Endothelial cell of umbilical vein (primary cell): Measurements from ENCODE around the gene YWHAQ. TPM values are rescaled to one million over a fixed set of nuclear protein-coding genes. Genes with fewer than 3 reads are reported as not detected.

Experiments
- BruUV-seq: library from RNA; stranded (reverse); fragments of 400-500 nt; replicated peaks from 2 replicates; lab custom pipeline; 2021; lab: Mats Ljungman, UMichigan
- CTCF ChIA-PET: fragments of 300-600, 350-600 bp; sonication (Branson Sonifier 250); formaldehyde crosslinking; loops from one replicate; lab custom pipeline; 2021; ENCODE audit warnings: antibody characterized with exemption, inconsistent platforms; lab: Charles Lee
- POLR2A ChIA-PET: fragments of 300-600, 350-600 bp; sonication (Branson Sonifier 250); formaldehyde crosslinking; loops from one replicate; lab custom pipeline; 2021; ENCODE audit warnings: antibody characterized with exemption, inconsistent platforms; lab: Charles Lee
- DNase-seq: peaks from one replicate; pipeline ENCODE4 v3.0.0-alpha.2; 2011; ENCODE audit warnings: low read depth, low spot score
- FAIRE-seq: peaks from 2 replicates; lab custom pipeline; 2011; peaks lifted over from hg19 to GRCh38; lab: Jason Lieb, UNC
- H2AFZ ChIP-seq: 2 replicates; pipeline ENCODE4 v1.6.0; 2012; ENCODE audit warnings: low read depth, low read length, control low read depth, inconsistent platforms
- H3K27ac ChIP-seq: 2 replicates; pipeline ENCODE4 v1.5.1; 2011; ENCODE audit warnings: low read depth, mild to moderate bottlenecking, control low read depth, low read length, moderate library complexity; ENCODE audit not compliant: insufficient read depth
- H3K27me3 ChIP-seq, 2 experiments: 2 replicates each; pipeline versions ENCODE4 v1.6.0 to v1.6.1; 2011; ENCODE audit warnings: low read length in 2 of 2, mixed read lengths in 1 of 2; ENCODE audit not compliant: control insufficient read depth in 2 of 2, insufficient read depth in 2 of 2
- H3K36me3 ChIP-seq, 2 experiments: 2 replicates in 1 of 2; 3 replicates in 1 of 2; pipeline ENCODE4 v1.5.1; 2011; ENCODE audit warnings: low read length in 2 of 2, mild to moderate bottlenecking in 1 of 2, moderate library complexity in 1 of 2; ENCODE audit not compliant: control insufficient read depth in 2 of 2, insufficient read depth in 2 of 2; ENCODE audit errors: extremely low read depth in 1 of 2
- H3K4me1 ChIP-seq: 3 replicates; pipeline ENCODE4 v1.5.1; 2011; ENCODE audit warnings: mild to moderate bottlenecking, low read length; ENCODE audit not compliant: control insufficient read depth, insufficient read depth; ENCODE audit errors: extremely low read depth
- H3K4me2 ChIP-seq: 2 replicates; pipeline ENCODE4 v1.6.1; 2011; ENCODE audit warnings: low read length, control low read depth, mixed read lengths; ENCODE audit not compliant: insufficient read depth
- H3K4me3 ChIP-seq, 3 experiments: fragments of 200-600 bp in 1 of 3; sonication (generic), shearing (Covaris generic) in 1 of 3; replicated peaks in 1 of 3; 2 replicates each; pipeline ENCODE4 v1.5.1; 2011 to 2016; ENCODE audit warnings: control low read depth in 3 of 3, low read length in 3 of 3, mild to moderate bottlenecking in 2 of 3, inconsistent platforms in 1 of 3, low read depth in 1 of 3, moderate library complexity in 1 of 3; ENCODE audit not compliant: insufficient read depth in 1 of 3
- H3K79me2 ChIP-seq: 2 replicates; pipeline ENCODE4 v1.6.0; 2012; ENCODE audit warnings: low read length, inconsistent platforms; ENCODE audit not compliant: control insufficient read depth, insufficient read depth
- H3K9ac ChIP-seq: replicated peaks from 2 replicates; pipeline ENCODE3; 2011; ENCODE audit warnings: low read length, control low read depth; ENCODE audit not compliant: insufficient read depth; ENCODE audit errors: extremely low read depth
- H3K9me1 ChIP-seq: replicated peaks from 3 replicates; pipeline ENCODE4 v1.6.0; 2011; ENCODE audit warnings: mild to moderate bottlenecking, low read length; ENCODE audit not compliant: control insufficient read depth, insufficient read depth; ENCODE audit errors: extremely low read depth
- H3K9me3 ChIP-seq: replicated peaks from 2 replicates; pipeline ENCODE4 v1.5.1; 2012; ENCODE audit warnings: low read length, inconsistent platforms; ENCODE audit not compliant: control insufficient read depth, insufficient read depth
- H4K20me1 ChIP-seq: replicated peaks from 2 replicates; pipeline ENCODE3; 2011; ENCODE audit warnings: mild to moderate bottlenecking, low read length; ENCODE audit not compliant: control insufficient read depth, insufficient read depth; ENCODE audit errors: extremely low read depth
- EZH2 ChIP-seq: IDR thresholded peaks from 2 replicates; pipeline ENCODE4 v1.6.1; 2012; ENCODE audit warnings: borderline replicate concordance, low read depth, mild to moderate bottlenecking, moderate library complexity, low read length, inconsistent platforms; ENCODE audit not compliant: severe bottlenecking
- FOS ChIP-seq: IDR thresholded peaks from 2 replicates; pipeline ENCODE4 v1.6.1; 2011; ENCODE audit warnings: mild to moderate bottlenecking, low read length, moderate library complexity, borderline replicate concordance; ENCODE audit not compliant: insufficient read depth
- GATA2 ChIP-seq: IDR thresholded peaks from 2 replicates; pipeline ENCODE4 v1.7.0; 2011; ENCODE audit warnings: low read depth, mild to moderate bottlenecking, moderate library complexity, mixed read lengths, low read length; ENCODE audit not compliant: insufficient read length, insufficient read depth
- JUN ChIP-seq: IDR thresholded peaks from 2 replicates; pipeline ENCODE4 v1.6.1; 2011; ENCODE audit warnings: borderline replicate concordance, low read depth; ENCODE audit not compliant: insufficient read length, insufficient read depth
- MYC ChIP-seq: IDR thresholded peaks from one replicate; pipeline ENCODE4 v1.6.1; 2011; ENCODE audit warnings: mild to moderate bottlenecking, low read depth, low read length
- POLR2A ChIP-seq: IDR thresholded peaks from 2 replicates; pipeline ENCODE4 v1.6.1; 2012; ENCODE audit warnings: low read depth, mild to moderate bottlenecking, control low read depth, low read length
- POLR2AphosphoS5 ChIP-seq: IDR thresholded peaks from 2 replicates; pipeline ENCODE4 v1.6.1; 2012; ENCODE audit warnings: low read depth, mild to moderate bottlenecking, control low read depth, low read length, moderate library complexity; ENCODE audit not compliant: insufficient read depth
- dilution Hi-C: fragments of 300-500 bp; cut with MboI; formaldehyde crosslinking; loops from one replicate; pipeline ENCODE4 v1.15.0; 2019; ENCODE audit warnings: low sequenced_read_pairs; ENCODE audit not compliant: extremely low pct_ligation_motif_present
- intact Hi-C: fragments of 100-400 bp; cut with micrococcal nuclease; formaldehyde crosslinking; loops from one replicate; pipeline ENCODE4 v1.10.0; 2022
- polyA plus RNA-seq, 4 experiments: library from polyadenylated mRNA; depleted of rRNA in 3 of 4; stranded (reverse) in 3 of 4; unstranded in 1 of 4; fragments of >200 nt; gene quantifications; 2 replicates each; pipeline versions ENCODE4 v1.2.1 to v1.2.3, GENCODE V29; 2011 to 2012; ENCODE audit warnings: missing spikeins in 1 of 4
- total RNA-seq: library from RNA; stranded (reverse); gene quantifications from 2 replicates; pipeline ENCODE4 v1.2.3, GENCODE V29; 2021
- TF ChIP-seq, protein P1 (sequence below), 2 donors: IDR thresholded peaks; 1 replicate in 1 of 2; 2 replicates in 1 of 2; pipeline ENCODE4 v1.5.1; 2011; ENCODE audit warnings: low read length in 2 of 2, mild to moderate bottlenecking in 2 of 2, moderate library complexity in 2 of 2, control low read depth in 1 of 2, inconsistent platforms in 1 of 2, low read depth in 1 of 2; ENCODE audit not compliant: insufficient read depth in 1 of 2; ENCODE audit errors: extremely low read depth in 1 of 2
- TF ChIP-seq, protein P2 (sequence below): IDR thresholded peaks from 2 replicates; pipeline ENCODE4 v1.6.1; 2011; ENCODE audit not compliant: insufficient read depth, insufficient read length

The YWHAQ gene
- total and polyA plus RNA-seq, 2 donors (not counting 3 experiments of a cell fraction or from before 2014, with no cell fraction given), result 217 to 456 TPM

- H3K79me2 ChIP-seq, result peaks cover 99% of the 10 kb centered on the region
- peaks cover 5% of the 10 kb centered on the region for H3K9me1 ChIP-seq
- dilution Hi-C loops (no loop called here), intact Hi-C loops (no loop called here)
- H3K27me3 ChIP-seq, result no peaks in the 10 kb centered on the region
- POLR2A ChIA-PET, result interaction anchor here (1.5 kb wide), 1 partner anchor 13 kb away, joined by 5 read pairs; the partner anchor contains the start of gene YWHAQ
- H3K9ac ChIP-seq, result no peak overlapping the region
- peaks cover 41% of the 10 kb centered on the region for H4K20me1 ChIP-seq
- no TSS peak for BruUV-seq
- CTCF ChIA-PET, result interaction anchor here (1.1 to 1.3 kb wide), 2 partner anchors 23 to 36 kb away, joined by 3 read pairs; no protein-coding TSS in a partner anchor
- H3K4me1 ChIP-seq, result no peaks in the 10 kb centered on the region
- H3K27ac ChIP-seq, result no peak overlapping the region
- no peak for FAIRE-seq
- no peak overlapping the region for H2AFZ ChIP-seq
- TF ChIP-seq JUN, result no peak
- TF ChIP-seq, protein P1, sequence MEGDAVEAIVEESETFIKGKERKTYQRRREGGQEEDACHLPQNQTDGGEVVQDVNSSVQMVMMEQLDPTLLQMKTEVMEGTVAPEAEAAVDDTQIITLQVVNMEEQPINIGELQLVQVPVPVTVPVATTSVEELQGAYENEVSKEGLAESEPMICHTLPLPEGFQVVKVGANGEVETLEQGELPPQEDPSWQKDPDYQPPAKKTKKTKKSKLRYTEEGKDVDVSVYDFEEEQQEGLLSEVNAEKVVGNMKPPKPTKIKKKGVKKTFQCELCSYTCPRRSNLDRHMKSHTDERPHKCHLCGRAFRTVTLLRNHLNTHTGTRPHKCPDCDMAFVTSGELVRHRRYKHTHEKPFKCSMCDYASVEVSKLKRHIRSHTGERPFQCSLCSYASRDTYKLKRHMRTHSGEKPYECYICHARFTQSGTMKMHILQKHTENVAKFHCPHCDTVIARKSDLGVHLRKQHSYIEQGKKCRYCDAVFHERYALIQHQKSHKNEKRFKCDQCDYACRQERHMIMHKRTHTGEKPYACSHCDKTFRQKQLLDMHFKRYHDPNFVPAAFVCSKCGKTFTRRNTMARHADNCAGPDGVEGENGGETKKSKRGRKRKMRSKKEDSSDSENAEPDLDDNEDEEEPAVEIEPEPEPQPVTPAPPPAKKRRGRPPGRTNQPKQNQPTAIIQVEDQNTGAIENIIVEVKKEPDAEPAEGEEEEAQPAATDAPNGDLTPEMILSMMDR (IDR thresholded peaks at IDR 0.05; ENCODE audit: extremely low read depth in 1 of 2, insufficient read depth in 1 of 2, low read depth in 1 of 2, low read length in 2 of 2), result no peak
- no peak for TF ChIP-seq MYC
- TF ChIP-seq EZH2, result no peak
- TF ChIP-seq GATA2, result no peak
- TF ChIP-seq POLR2AphosphoS5, result no peak
- TF ChIP-seq, protein P2, sequence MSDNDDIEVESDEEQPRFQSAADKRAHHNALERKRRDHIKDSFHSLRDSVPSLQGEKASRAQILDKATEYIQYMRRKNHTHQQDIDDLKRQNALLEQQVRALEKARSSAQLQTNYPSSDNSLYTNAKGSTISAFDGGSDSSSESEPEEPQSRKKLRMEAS, result no peak
- no peak for TF ChIP-seq POLR2A
- no peak for TF ChIP-seq FOS
- no peak overlapping the region for H3K4me3 ChIP-seq
- no peak overlapping the region for H3K4me2 ChIP-seq
- no peak for DNase-seq
- H3K9me3 ChIP-seq, result no peaks in the 10 kb centered on the region
- H3K36me3 ChIP-seq, result peaks cover 0 to 4% of the 10 kb centered on the region in 2 experiments
Observed at GRCh38 chr2:9617296-9617695, 13.5 kb downstream of the YWHAQ start.
